Breast epithelium (tissue), 4 donors: Measurements from ENCODE around the gene C3orf49. TPM values are rescaled to one million over a fixed set of nuclear protein-coding genes. Genes with fewer than 3 reads are reported as not detected.

Experiments used
- DNase-seq, 2 donors: peaks; one replicate each; pipeline ENCODE4 v3.0.0-alpha.2; 2019; ENCODE audit warnings: low spot score in 2 of 2
- H3K27ac ChIP-seq, 2 donors: fragments of 200-600 bp; sonication (generic) in 1 of 2; one replicate each; pipeline ENCODE4 v1.5.1; 2016 to 2019; ENCODE audit warnings: mild to moderate bottlenecking in 1 of 2
- H3K27me3 ChIP-seq, 2 donors: fragments of 200-600 bp; sonication (generic) in 1 of 2; one replicate each; pipeline versions ENCODE4 v1.5.1 to v1.6.0; 2017 to 2019; ENCODE audit warnings: control low read depth in 1 of 2, mild to moderate bottlenecking in 1 of 2
- H3K36me3 ChIP-seq: fragments of 200-600 bp; one replicate; pipeline ENCODE4 v1.5.1; 2019
- H3K4me1 ChIP-seq, 2 donors: fragments of 200-600 bp; sonication (generic); one replicate each; pipeline ENCODE4 v1.5.1; 2016 to 2019; ENCODE audit warnings: control low read depth in 1 of 2
- H3K4me3 ChIP-seq, 3 donors: fragments of 200-600 bp; sonication (generic); 1 replicate in 2 of 3; 2 replicates in 1 of 3; pipeline ENCODE4 v1.5.1; 2016 to 2019; ENCODE audit warnings: mild to moderate bottlenecking in 3 of 3, moderate library complexity in 2 of 3
- H3K9me3 ChIP-seq, 2 donors: fragments of 200-600 bp; sonication (generic) in 1 of 2; one replicate each; pipeline ENCODE4 v1.5.1; 2016 to 2019; ENCODE audit warnings: control low read depth in 1 of 2
- POLR2A ChIP-seq: fragments of 450-650 bp; IDR thresholded peaks from one replicate; pipeline ENCODE4 v1.6.1; 2016; ENCODE audit warnings: antibody characterized with exemption, mild to moderate bottlenecking, moderate library complexity
- POLR2AphosphoS5 ChIP-seq, 3 donors: sonication (generic); formaldehyde crosslinking; IDR thresholded peaks; one replicate each; pipeline ENCODE4 v1.6.1; 2017; ENCODE audit warnings: antibody characterized with exemption in 3 of 3
- intact Hi-C: fragments of 100-400 bp; cut with DNase I; formaldehyde crosslinking; loops from one replicate; pipeline ENCODE4 v1.15.1; 2023; ENCODE audit warnings: low total_unique reads
- total RNA-seq, 3 donors: library from RNA; depleted of rRNA; stranded (reverse); fragments of >200 nt; gene quantifications; one replicate each; pipeline ENCODE4 v1.1.0, GENCODE V29; 2016
- TF ChIP-seq, protein P1 (sequence below), 3 donors: fragments of 450-650 bp; IDR thresholded peaks; one replicate each; pipeline ENCODE4 v1.5.1; 2016 to 2017; ENCODE audit warnings: antibody characterized with exemption in 3 of 3, mild to moderate bottlenecking in 3 of 3, moderate library complexity in 3 of 3

The C3orf49 gene
- total RNA-seq, 3 donors from 2014 or later = not detected

DNA sequence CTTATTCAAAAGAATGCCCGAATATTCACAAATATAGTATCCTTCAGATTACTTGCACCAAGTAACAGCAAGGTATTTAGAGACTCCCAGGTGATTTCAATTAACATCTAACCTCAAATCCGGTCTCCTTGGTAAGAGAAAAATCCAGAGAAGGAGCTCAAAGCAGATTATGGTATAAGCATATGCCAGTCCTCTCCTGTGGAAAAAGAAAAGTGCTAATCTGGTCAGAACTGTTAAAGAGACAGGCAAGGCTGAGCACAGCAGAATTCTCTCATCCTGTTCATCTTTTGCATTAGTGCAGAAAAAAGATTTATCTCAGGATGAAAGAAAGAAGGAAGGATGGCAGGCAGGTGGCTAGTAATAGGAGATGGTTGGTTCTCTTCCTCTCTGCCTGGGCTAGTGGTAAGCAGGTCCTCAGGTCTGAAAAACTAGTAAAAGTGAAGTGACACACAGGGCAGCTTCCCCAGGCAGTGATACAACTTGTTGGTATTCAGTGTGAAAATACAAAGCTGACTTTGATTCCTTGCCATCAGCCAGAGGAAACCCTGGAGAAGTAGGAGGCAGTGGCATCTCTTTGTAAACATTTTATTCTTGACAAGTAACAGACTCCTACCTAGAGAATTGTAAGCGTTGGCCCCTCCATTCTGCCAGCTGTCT is 58.8 kb downstream of the C3orf49 start:
- no peaks in the 10 kb centered on the region for H3K9me3 ChIP-seq
- H3K27me3 ChIP-seq = no peaks in the 10 kb centered on the region
- H3K4me3 ChIP-seq = no peak overlapping the region
- no peak overlapping the region for H3K27ac ChIP-seq
- no peaks in the 10 kb centered on the region for H3K4me1 ChIP-seq
- TF ChIP-seq POLR2AphosphoS5 (IDR thresholded peaks at IDR 0.05) (no peak), POLR2A (no peak)
- TF ChIP-seq, protein P1, sequence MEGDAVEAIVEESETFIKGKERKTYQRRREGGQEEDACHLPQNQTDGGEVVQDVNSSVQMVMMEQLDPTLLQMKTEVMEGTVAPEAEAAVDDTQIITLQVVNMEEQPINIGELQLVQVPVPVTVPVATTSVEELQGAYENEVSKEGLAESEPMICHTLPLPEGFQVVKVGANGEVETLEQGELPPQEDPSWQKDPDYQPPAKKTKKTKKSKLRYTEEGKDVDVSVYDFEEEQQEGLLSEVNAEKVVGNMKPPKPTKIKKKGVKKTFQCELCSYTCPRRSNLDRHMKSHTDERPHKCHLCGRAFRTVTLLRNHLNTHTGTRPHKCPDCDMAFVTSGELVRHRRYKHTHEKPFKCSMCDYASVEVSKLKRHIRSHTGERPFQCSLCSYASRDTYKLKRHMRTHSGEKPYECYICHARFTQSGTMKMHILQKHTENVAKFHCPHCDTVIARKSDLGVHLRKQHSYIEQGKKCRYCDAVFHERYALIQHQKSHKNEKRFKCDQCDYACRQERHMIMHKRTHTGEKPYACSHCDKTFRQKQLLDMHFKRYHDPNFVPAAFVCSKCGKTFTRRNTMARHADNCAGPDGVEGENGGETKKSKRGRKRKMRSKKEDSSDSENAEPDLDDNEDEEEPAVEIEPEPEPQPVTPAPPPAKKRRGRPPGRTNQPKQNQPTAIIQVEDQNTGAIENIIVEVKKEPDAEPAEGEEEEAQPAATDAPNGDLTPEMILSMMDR (IDR thresholded peaks at IDR 0.05) = no peak
- H3K36me3 ChIP-seq = no peaks in the 10 kb centered on the region
- no peak for DNase-seq
- intact Hi-C loops = no loop called here

DNA sequence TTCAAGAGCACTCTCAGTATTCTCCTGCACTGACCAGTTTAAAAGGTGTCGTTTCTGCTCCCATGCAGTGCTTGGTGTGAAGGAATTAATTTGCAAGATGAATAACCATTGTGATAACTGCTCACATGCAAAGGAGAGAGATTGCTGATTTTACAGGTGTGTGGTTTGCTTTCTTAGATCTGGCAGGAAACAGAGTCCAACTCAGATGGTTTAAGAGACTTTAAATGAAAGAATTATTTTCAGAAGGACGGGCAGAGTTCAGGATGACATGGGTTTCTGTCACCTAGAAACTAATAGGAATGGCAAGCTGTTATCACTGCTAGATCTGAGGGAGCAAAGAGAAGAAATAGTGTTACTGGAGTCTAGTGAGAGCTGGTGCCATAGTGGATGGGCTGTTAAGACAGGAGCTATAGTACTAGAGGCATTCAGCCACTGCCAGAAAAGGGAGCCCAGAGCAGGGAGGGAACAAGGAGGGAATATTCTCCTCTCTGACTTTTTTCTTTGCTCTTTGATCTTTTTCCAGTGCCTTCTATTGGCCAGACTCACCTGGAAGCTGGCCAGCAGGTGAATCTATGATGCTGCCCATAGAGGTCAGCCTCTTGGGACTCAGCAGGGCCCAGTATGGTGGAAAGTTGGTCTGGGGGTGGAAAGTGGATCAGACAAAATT is 59.4 kb downstream of the C3orf49 start:
- TF ChIP-seq POLR2AphosphoS5 (IDR thresholded peaks at IDR 0.05) = no peak
- TF ChIP-seq, protein P1 (IDR thresholded peaks at IDR 0.05) = no peak
- no peak for TF ChIP-seq POLR2A
- no peak overlapping the region for H3K4me3 ChIP-seq
- no peaks in the 10 kb centered on the region for H3K36me3 ChIP-seq
- no peaks in the 10 kb centered on the region for H3K9me3 ChIP-seq
- no peaks in the 10 kb centered on the region for H3K27me3 ChIP-seq
- H3K27ac ChIP-seq = no peak overlapping the region
- intact Hi-C loops = no loop called here
- no peaks in the 10 kb centered on the region for H3K4me1 ChIP-seq
- DNase-seq = no peak

DNA sequence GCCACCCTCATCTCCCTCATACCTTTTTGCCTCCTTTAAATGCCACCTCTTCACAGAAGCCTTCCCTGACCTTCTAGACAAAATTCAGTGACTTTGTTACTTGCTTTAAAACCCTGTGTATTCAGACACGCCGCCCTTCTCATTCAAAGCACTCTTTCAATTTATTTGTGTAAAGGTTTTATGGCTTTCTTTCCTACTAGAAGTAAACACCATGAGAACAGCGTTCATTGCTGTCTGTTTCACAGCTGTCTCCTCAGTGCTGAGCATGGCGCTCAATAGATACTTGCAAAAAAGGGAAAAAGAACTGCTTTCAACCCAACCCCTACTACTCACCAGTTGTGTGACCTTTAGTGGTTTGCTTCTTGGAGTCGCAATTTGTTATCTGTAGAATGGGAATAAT is 61.6 kb downstream of the C3orf49 start:
- H3K9me3 ChIP-seq = no peaks in the 10 kb centered on the region
- no peaks in the 10 kb centered on the region for H3K4me1 ChIP-seq
- TF ChIP-seq POLR2AphosphoS5 (IDR thresholded peaks at IDR 0.05) (no peak), POLR2A (no peak)
- TF ChIP-seq, protein P1 (IDR thresholded peaks at IDR 0.05) = no peak
- H3K27ac ChIP-seq = no peak overlapping the region
- no peak overlapping the region for H3K4me3 ChIP-seq
- intact Hi-C loops = no loop called here
- H3K27me3 ChIP-seq = no peaks in the 10 kb centered on the region
- no peaks in the 10 kb centered on the region for H3K36me3 ChIP-seq
- DNase-seq = no peak

DNA sequence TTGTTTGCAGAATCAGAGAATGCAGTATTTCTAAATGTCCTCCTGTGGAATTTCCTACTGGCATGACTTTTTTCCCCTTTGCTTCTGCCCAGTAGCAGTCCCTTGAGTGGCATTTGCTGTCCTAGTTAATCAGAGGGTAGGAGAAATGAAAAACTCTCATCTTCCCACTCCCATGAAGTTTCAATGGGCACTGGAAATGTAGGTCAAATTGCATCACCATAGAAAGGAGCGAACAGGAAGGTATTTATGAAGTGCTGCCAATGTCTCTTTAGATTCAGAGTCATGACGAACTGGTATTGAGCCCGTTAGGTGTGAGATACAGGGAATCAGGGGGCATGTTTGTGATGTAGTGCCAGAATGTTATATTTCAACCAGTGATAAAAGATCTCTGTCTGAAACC is 67.8 kb downstream of the C3orf49 start:
- DNase-seq = no peak
- Histone ChIP-seq H3K36me3 (no peaks in the 10 kb centered on the region), H3K4me1 (no peaks in the 10 kb centered on the region), H3K9me3 (no peaks in the 10 kb centered on the region), H3K4me3 (no peak overlapping the region), H3K27me3 (no peaks in the 10 kb centered on the region), H3K27ac (no peak overlapping the region)
- intact Hi-C loops = no loop called here
- TF ChIP-seq, protein P1 (IDR thresholded peaks at IDR 0.05) = no peak
- TF ChIP-seq POLR2A = no peak
- TF ChIP-seq POLR2AphosphoS5 (IDR thresholded peaks at IDR 0.05) = no peak

DNA sequence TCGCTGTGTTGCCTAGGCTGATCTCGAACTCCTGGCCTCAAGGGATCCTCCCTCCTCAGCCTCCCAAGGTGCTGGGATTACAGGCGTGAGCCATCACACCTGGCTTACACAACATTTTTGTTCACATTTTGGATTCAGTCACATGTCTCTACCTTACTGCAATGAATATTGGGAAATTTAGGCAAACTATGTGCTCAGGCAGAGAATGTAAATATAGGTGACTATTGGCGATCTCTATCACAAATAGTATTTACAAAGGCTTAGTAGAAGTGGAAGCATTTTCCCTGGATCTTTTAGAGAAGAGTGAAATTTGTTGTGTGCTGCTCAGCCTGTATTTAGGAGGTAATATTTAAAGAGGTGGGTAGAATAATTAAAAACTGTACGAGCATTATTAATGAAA is 72.4 kb downstream of the C3orf49 start:
- intact Hi-C loops = no loop called here

More for the DNA sequence above, 72.4 kb downstream of the C3orf49 start:
- Histone ChIP-seq H3K27ac (no peak overlapping the region), H3K4me1 (peaks cover 4 to 5% of the 10 kb centered on the region in 2 donors), H3K36me3 (no peaks in the 10 kb centered on the region), H3K4me3 (no peak overlapping the region), H3K9me3 (no peaks in the 10 kb centered on the region), H3K27me3 (no peaks in the 10 kb centered on the region)
- no peak for DNase-seq
- no peak for TF ChIP-seq POLR2A
- TF ChIP-seq, protein P1 (IDR thresholded peaks at IDR 0.05) = no peak
- TF ChIP-seq POLR2AphosphoS5 (IDR thresholded peaks at IDR 0.05) = no peak
